ENCODE measurements around the gene SRSF11. TPM values are rescaled to one million over a fixed set of nuclear protein-coding genes. Genes with fewer than 3 reads are reported as not detected.

Gene SRSF11
- total and polyA plus RNA-seq, 2 of the 8 experiments (the other 6 are each of a cell fraction or from before 2014, with no cell fraction given) = 183 to 260 TPM

- peaks cover 0 to 3% of the 10 kb centered on the region in 2 experiments; a peak in 1 of 4 replicates for H3K79me2 ChIP-seq (ENCODE audit: control insufficient read depth in 1 of 2, insufficient read depth in 2 of 2, low read length in 2 of 2)
- no peaks in the 10 kb centered on the region for H3K79me1 ChIP-seq (ENCODE audit: low read depth, low read length)
- ChIA-PET POLR2A (ENCODE audit: partially characterized antibody) (interaction anchor here (0.7 kb wide), 1 partner anchor 11 kb away, joined by 3 read pairs; no protein-coding TSS in a partner anchor), CTCF (ENCODE audit: partially characterized antibody) (no interaction called here)
- no peak overlapping the region for H3K14ac ChIP-seq (ENCODE audit: insufficient read length)
- H3K27me3 ChIP-seq (replicated peaks in 1 of 4; ENCODE audit: control insufficient read depth in 3 of 4, extremely low read depth in 1 of 4, insufficient read depth in 3 of 4, low read length in 3 of 4) = no peaks in the 10 kb centered on the region
- no peak overlapping the region for H2BK20ac ChIP-seq (ENCODE audit: low read length)
- H3K4me1 ChIP-seq (replicated peaks in 1 of 4; ENCODE audit: control insufficient read depth in 3 of 4, insufficient read depth in 4 of 4, low read length in 3 of 4) = no peaks in the 10 kb centered on the region
- no peak overlapping the region for H2BK12ac ChIP-seq (ENCODE audit: low read depth, low read length)
- H3K36me3 ChIP-seq (ENCODE audit: control insufficient read depth in 2 of 4, insufficient read depth in 4 of 4, low read length in 3 of 4) = peaks cover 40 to 99% (median 86%) of the 10 kb centered on the region in 4 experiments
- H3K23ac ChIP-seq (ENCODE audit: insufficient read length) = no peak overlapping the region
- H2BK5ac ChIP-seq (ENCODE audit: low read depth, low read length) = no peak overlapping the region
- H4K91ac ChIP-seq (replicated peaks; ENCODE audit: insufficient read length, low read length) = no peak overlapping the region
- DNase-seq (ENCODE audit: low read depth in 1 of 2, low spot score in 2 of 2) (no peak), FAIRE-seq (no peak)
- H3K4me3 ChIP-seq (ENCODE audit: extremely low read depth in 1 of 4, insufficient read depth in 2 of 4, low read depth in 3 of 4, low read length in 4 of 4) = no peak overlapping the region
- H4K5ac ChIP-seq (ENCODE audit: insufficient read length, low read depth, low read length) = no peak overlapping the region
- H2BK15ac ChIP-seq (ENCODE audit: low read length) = no peak overlapping the region
- no peak overlapping the region for H3K18ac ChIP-seq (ENCODE audit: extremely low read depth, low read length)
- no peaks in the 10 kb centered on the region for H3K9me3 ChIP-seq (ENCODE audit: insufficient read depth in 2 of 2, low read depth in 1 of 2, low read length in 1 of 2)
- H3K23me2 ChIP-seq (ENCODE audit: low read depth, low read length) = no peaks in the 10 kb centered on the region
- no peak overlapping the region for H2BK120ac ChIP-seq (replicated peaks; ENCODE audit: low read depth, low read length)
- H3K4me2 ChIP-seq (ENCODE audit: insufficient read depth in 1 of 2, low read depth in 2 of 2, low read length in 2 of 2) = no peak overlapping the region
- peaks cover 0 to 1% of the 10 kb centered on the region in 2 experiments for H4K20me1 ChIP-seq (replicated peaks in 1 of 2; ENCODE audit: control insufficient read depth in 1 of 2, insufficient read depth in 2 of 2, low read length in 2 of 2)
- H4K8ac ChIP-seq (ENCODE audit: extremely low read depth, insufficient read depth, low read length) = no peak overlapping the region
- no peak overlapping the region for H3K56ac ChIP-seq (replicated peaks; ENCODE audit: insufficient read length, low read depth, low read length)
- no peak overlapping the region for H3K9ac ChIP-seq (replicated peaks in 1 of 4; ENCODE audit: extremely low read depth in 1 of 4, low read depth in 3 of 4, low read length in 3 of 4)
- no peak overlapping the region for H3K27ac ChIP-seq (ENCODE audit: low read depth, low read length)
- no peak overlapping the region for H2AK5ac ChIP-seq (ENCODE audit: low read depth, low read length)
- no peak overlapping the region for H2AFZ ChIP-seq (ENCODE audit: low read length)
- H3K4ac ChIP-seq (replicated peaks; ENCODE audit: insufficient read length, low read depth, low read length) = no peak overlapping the region
- TF ChIP-seq KDM5A (IDR thresholded peaks at IDR 0.05; ENCODE audit: low read length) = no peak
Measured at GRCh38 chr1:70239940-70240339, 18.8 kb downstream of the SRSF11 start.
